NCI-H226 (cell line): ENCODE measurements around the gene ZNF664.

Experiments used
- DNase-seq: peaks from one replicate; pipeline ENCODE4 v3.0.0-alpha.2; 2015

The ZNF664 gene

GRCh38 chr12:123992118-123992825, 19.3 kb downstream of the ZNF664 start:
- DNase-seq = no peak

- no peak for DNase-seq
Measured at GRCh38 chr12:123995023-123995748, 22.2 kb downstream of the ZNF664 start.

- DNase-seq = no peak
Measured at GRCh38 chr12:123996581-123996980, 23.6 kb downstream of the ZNF664 start.

GRCh38 chr12:123997033-123997822, 24.2 kb downstream of the ZNF664 start:
- no peak for DNase-seq

GRCh38 chr12:123997908-123998307, 24.9 kb downstream of the ZNF664 start:
- DNase-seq = no peak

GRCh38 chr12:123998344-123998990, 25.5 kb downstream of the ZNF664 start:
- no peak for DNase-seq

- DNase-seq = no peak
Measured at GRCh38 chr12:123998991-123999359, 26.0 kb downstream of the ZNF664 start.

- DNase-seq = no peak
Measured at GRCh38 chr12:124000111-124000510, 27.1 kb downstream of the ZNF664 start.

- no peak for DNase-seq
Measured at GRCh38 chr12:124001343-124001742, 28.3 kb downstream of the ZNF664 start.

- no peak for DNase-seq
Measured at GRCh38 chr12:124002021-124002644, 29.1 kb downstream of the ZNF664 start.

- no peak for DNase-seq
Measured at GRCh38 chr12:124002654-124003053, 29.6 kb downstream of the ZNF664 start.

- DNase-seq = no peak
Measured at GRCh38 chr12:124004233-124004875, 31.3 kb downstream of the ZNF664 start.

GRCh38 chr12:124006085-124006845, 33.2 kb downstream of the ZNF664 start:
- no peak for DNase-seq

GRCh38 chr12:124006846-124007713, 34.1 kb downstream of the ZNF664 start:
- no peak for DNase-seq

GRCh38 chr12:124007826-124008570, 35.0 kb downstream of the ZNF664 start:
- DNase-seq = no peak

GRCh38 chr12:124008595-124008994, 35.6 kb downstream of the ZNF664 start:
- no peak for DNase-seq

- no peak for DNase-seq
Measured at GRCh38 chr12:124009781-124010180, 36.8 kb downstream of the ZNF664 start.

GRCh38 chr12:124010687-124011086, 37.7 kb downstream of the ZNF664 start:
- no peak for DNase-seq

- DNase-seq = no peak
Measured at GRCh38 chr12:124011435-124012115, 38.6 kb downstream of the ZNF664 start.
